T-helper 2 cell treated with Interferon-gamma antibody and Interleukin-4, amounts not matched to agents 100 ng/mL and 5 ng/mL, for 36 hours (primary cell): ENCODE measurements around the gene PRDM16. TPM values are rescaled to one million over a fixed set of nuclear protein-coding genes. Genes with fewer than 3 reads are reported as not detected.

Source experiments
- intact Hi-C: fragments of 100-400 bp; cut with micrococcal nuclease; formaldehyde crosslinking; loops from one replicate; pipeline ENCODE4 v1.15.1; 2023
- total RNA-seq: library from RNA; stranded (reverse); gene quantifications from 2 replicates; pipeline ENCODE4 v1.2.3, GENCODE V29; 2022

Gene PRDM16
- total RNA-seq, 1 donor from 2014 or later: not detected

- intact Hi-C loops: no loop called here
These were observed 320.3 kb downstream of the PRDM16 start for GRCh38 chr1:3389093-3389833.

- intact Hi-C loops: no loop called here
These were observed 321.3 kb downstream of the PRDM16 start for GRCh38 chr1:3390291-3390690.

GRCh38 chr1:3391711-3392110 lies 322.7 kb downstream of the PRDM16 start:
- intact Hi-C loops: no loop called here

- intact Hi-C loops: no loop called here
These were observed 324.3 kb downstream of the PRDM16 start for GRCh38 chr1:3393024-3393986.

GRCh38 chr1:3393987-3394920 lies 325.3 kb downstream of the PRDM16 start:
- intact Hi-C loops: no loop called here

- intact Hi-C loops: no loop called here
These were observed 327.4 kb downstream of the PRDM16 start for GRCh38 chr1:3396411-3396810.

GRCh38 chr1:3397311-3397710 lies 328.3 kb downstream of the PRDM16 start:
- intact Hi-C loops: no loop called here

- intact Hi-C loops: no loop called here
These were observed 329.6 kb downstream of the PRDM16 start for GRCh38 chr1:3398396-3399140.

GRCh38 chr1:3399732-3400131 lies 330.7 kb downstream of the PRDM16 start:
- intact Hi-C loops: no loop called here

GRCh38 chr1:3401585-3402257 lies 332.7 kb downstream of the PRDM16 start:
- intact Hi-C loops: no loop called here

- intact Hi-C loops: no loop called here
These were observed 333.4 kb downstream of the PRDM16 start for GRCh38 chr1:3402258-3403010.

- intact Hi-C loops: no loop called here
These were observed 334.0 kb downstream of the PRDM16 start for GRCh38 chr1:3403011-3403345.

GRCh38 chr1:3403388-3404231 lies 334.6 kb downstream of the PRDM16 start:
- intact Hi-C loops: no loop called here

- intact Hi-C loops: no loop called here
These were observed 335.3 kb downstream of the PRDM16 start for GRCh38 chr1:3404301-3404700.

- intact Hi-C loops: no loop called here
These were observed 335.8 kb downstream of the PRDM16 start for GRCh38 chr1:3404801-3405200.

GRCh38 chr1:3405491-3405890 lies 336.5 kb downstream of the PRDM16 start:
- intact Hi-C loops: no loop called here

GRCh38 chr1:3405974-3406867 lies 337.2 kb downstream of the PRDM16 start:
- intact Hi-C loops: no loop called here
